SK-N-MC (cell line): ENCODE data around the gene RGS10.

Experiments used
- DNase-seq: peaks from one replicate; pipeline ENCODE4 v3.0.0-alpha.2; 2011; ENCODE audit warnings: low read depth, low spot score
- H3K27ac ChIP-seq: fragments of 200-600 bp; sonication (generic); 2 replicates; pipeline ENCODE4 v1.5.1; 2016; ENCODE audit warnings: mixed run types
- H3K36me3 ChIP-seq: fragments of 200-600 bp; sonication (generic); 2 replicates; pipeline ENCODE4 v1.6.1; 2017; ENCODE audit warnings: antibody characterized with exemption, low read length, mixed read lengths; ENCODE audit not compliant: insufficient read depth
- H3K4me3 ChIP-seq: fragments of 200-600 bp; sonication (generic); 2 replicates; pipeline ENCODE4 v1.5.1; 2016
- H3K9ac ChIP-seq: fragments of 200-600 bp; sonication (generic); 2 replicates; pipeline ENCODE4 v1.8.0; 2017; ENCODE audit warnings: mixed run types, mixed read lengths; ENCODE audit not compliant: insufficient read length
- H3K9me3 ChIP-seq: fragments of 200-600 bp; sonication (generic); 2 replicates; pipeline ENCODE4 v1.6.1; 2017; ENCODE audit warnings: low read depth, mild to moderate bottlenecking, antibody characterized with exemption, low read length, moderate library complexity, mixed read lengths
- EZH2 ChIP-seq: fragments of 200-600 bp; sonication (generic); IDR thresholded peaks from one replicate; pipeline ENCODE4 v1.6.1; 2017; ENCODE audit warnings: antibody characterized with exemption
- FOXP2 ChIP-seq: optimal IDR thresholded peaks from 2 replicates; pipeline ENCODE3; 2011; ENCODE audit warnings: mild to moderate bottlenecking, moderate library complexity; ENCODE audit not compliant: insufficient read depth; ENCODE audit errors: extremely low read length, control extremely low read depth
- POLR2AphosphoS5 ChIP-seq: IDR thresholded peaks from 2 replicates; pipeline ENCODE4 v1.6.1; 2012; ENCODE audit warnings: mild to moderate bottlenecking, low read depth, low read length, borderline replicate concordance

Gene RGS10

GRCh38 chr10:119478111-119478802, 64.3 kb downstream of the RGS10 start:
- TF ChIP-seq FOXP2, result no peak
- no peak for TF ChIP-seq POLR2AphosphoS5
- no peak for TF ChIP-seq EZH2
- DNase-seq, result no peak
- H3K27ac ChIP-seq, result no peak overlapping the region
- no peak overlapping the region for H3K9ac ChIP-seq
- H3K9me3 ChIP-seq, result no peaks in the 10 kb centered on the region
- no peak overlapping the region for H3K4me3 ChIP-seq
- H3K36me3 ChIP-seq, result no peaks in the 10 kb centered on the region

- Histone ChIP-seq H3K36me3 (no peaks in the 10 kb centered on the region), H3K27ac (no peak overlapping the region), H3K4me3 (no peak overlapping the region), H3K9ac (no peak overlapping the region), H3K9me3 (no peaks in the 10 kb centered on the region)
- DNase-seq, result no peak
- TF ChIP-seq FOXP2 (no peak), EZH2 (no peak), POLR2AphosphoS5 (no peak)
Measured at GRCh38 chr10:119477444-119477843, 65.1 kb downstream of the RGS10 start.

- Histone ChIP-seq H3K36me3 (no peaks in the 10 kb centered on the region), H3K9ac (no peak overlapping the region), H3K9me3 (no peaks in the 10 kb centered on the region), H3K27ac (no peak overlapping the region), H3K4me3 (no peak overlapping the region)
- TF ChIP-seq POLR2AphosphoS5 (no peak), EZH2 (no peak), FOXP2 (no peak)
- no peak for DNase-seq
Measured at GRCh38 chr10:119474606-119475005, 67.9 kb downstream of the RGS10 start.

GRCh38 chr10:119473771-119474170, 68.7 kb downstream of the RGS10 start:
- no peak overlapping the region for H3K27ac ChIP-seq
- H3K36me3 ChIP-seq, result no peaks in the 10 kb centered on the region
- H3K9ac ChIP-seq, result no peak overlapping the region
- DNase-seq, result no peak
- no peak for TF ChIP-seq POLR2AphosphoS5
- no peak for TF ChIP-seq EZH2
- TF ChIP-seq FOXP2, result no peak
- no peak overlapping the region for H3K4me3 ChIP-seq
- no peaks in the 10 kb centered on the region for H3K9me3 ChIP-seq

- TF ChIP-seq EZH2, result no peak
- no peak for TF ChIP-seq POLR2AphosphoS5
- no peak for TF ChIP-seq FOXP2
- H3K27ac ChIP-seq, result no peak overlapping the region
- H3K9ac ChIP-seq, result no peak overlapping the region
- no peak for DNase-seq
- no peaks in the 10 kb centered on the region for H3K9me3 ChIP-seq
- H3K4me3 ChIP-seq, result no peak overlapping the region
- no peaks in the 10 kb centered on the region for H3K36me3 ChIP-seq
Measured at GRCh38 chr10:119470920-119471702, 71.4 kb downstream of the RGS10 start.

GRCh38 chr10:119469846-119470245, 72.7 kb downstream of the RGS10 start:
- TF ChIP-seq POLR2AphosphoS5, result no peak
- TF ChIP-seq FOXP2, result no peak
- no peak for TF ChIP-seq EZH2
- no peak overlapping the region for H3K4me3 ChIP-seq
- no peaks in the 10 kb centered on the region for H3K36me3 ChIP-seq
- H3K9ac ChIP-seq, result no peak overlapping the region
- H3K9me3 ChIP-seq, result no peaks in the 10 kb centered on the region
- no peak overlapping the region for H3K27ac ChIP-seq
- no peak for DNase-seq

- TF ChIP-seq POLR2AphosphoS5 (no peak), EZH2 (no peak), FOXP2 (no peak)
- no peaks in the 10 kb centered on the region for H3K9me3 ChIP-seq
Measured at GRCh38 chr10:119469325-119469707, 73.2 kb downstream of the RGS10 start.

GRCh38 chr10:119468542-119469324, 73.8 kb downstream of the RGS10 start:
- DNase-seq, result no peak

More at GRCh38 chr10:119469325-119469707, 73.2 kb downstream of the RGS10 start:
- Histone ChIP-seq H3K9ac (no peak overlapping the region), H3K27ac (no peak overlapping the region), H3K36me3 (no peaks in the 10 kb centered on the region), H3K4me3 (no peak overlapping the region)
- DNase-seq, result no peak

More at GRCh38 chr10:119468542-119469324, 73.8 kb downstream of the RGS10 start:
- no peaks in the 10 kb centered on the region for H3K36me3 ChIP-seq
- no peaks in the 10 kb centered on the region for H3K9me3 ChIP-seq
- no peak overlapping the region for H3K4me3 ChIP-seq
- H3K9ac ChIP-seq, result no peak overlapping the region
- TF ChIP-seq EZH2 (no peak), POLR2AphosphoS5 (no peak), FOXP2 (no peak)
- no peak overlapping the region for H3K27ac ChIP-seq
